ENCODE measurements around the gene DNAJC3.

- TF ChIP-seq POLR2A (IDR thresholded peaks at IDR 0.05) (no peak), CTCF (IDR thresholded peaks at IDR 0.05) (no peak), EP300 (IDR thresholded peaks at IDR 0.05) (no peak)
Measured at GRCh38 chr13:95822303-95822702, 145.4 kb downstream of the DNAJC3 start.
